KMS-11 (cell line): Measurements from ENCODE around the gene SULT1A2.

Experiments
- H2AFZ ChIP-seq: fragments of 200-600 bp; sonication (generic); 2 replicates; pipeline ENCODE4 v1.6.1; 2016; ENCODE audit warnings: antibody characterized with exemption, mixed run types, low read depth
- H3K27ac ChIP-seq: fragments of 200-600 bp; sonication (generic); 2 replicates; pipeline ENCODE4 v1.6.1; 2016; ENCODE audit warnings: mild to moderate bottlenecking, mixed run types
- H3K27me3 ChIP-seq: fragments of 200-600 bp; sonication (generic); 2 replicates; pipeline ENCODE4 v1.6.1; 2017; ENCODE audit warnings: mild to moderate bottlenecking, low read depth, mixed run types, moderate library complexity; ENCODE audit not compliant: insufficient read depth
- H3K36me3 ChIP-seq: fragments of 200-600 bp; sonication (generic); 2 replicates; pipeline ENCODE4 v1.6.1; 2017; ENCODE audit warnings: mild to moderate bottlenecking, mixed run types; ENCODE audit not compliant: insufficient read depth
- H3K4me1 ChIP-seq: fragments of 200-600 bp; sonication (generic); 2 replicates; pipeline ENCODE4 v1.6.1; 2016; ENCODE audit warnings: mild to moderate bottlenecking, low read depth, mixed run types; ENCODE audit not compliant: poor library complexity, severe bottlenecking
- H3K4me2 ChIP-seq: fragments of 200-600 bp; sonication (generic); 2 replicates; pipeline ENCODE4 v1.7.0; 2016; ENCODE audit warnings: mild to moderate bottlenecking, mixed run types
- H3K4me3 ChIP-seq: fragments of 200-600 bp; sonication (generic); IDR thresholded peaks from 2 replicates; pipeline ENCODE4 v1.6.1; 2017; ENCODE audit warnings: low read depth, low read length, mixed read lengths; ENCODE audit not compliant: insufficient read depth
- H3K79me2 ChIP-seq: fragments of 200-600 bp; sonication (generic); 2 replicates; pipeline ENCODE4 v1.6.1; 2016; ENCODE audit warnings: low read depth, mixed run types; ENCODE audit not compliant: insufficient read depth
- H3K9ac ChIP-seq: fragments of 200-600 bp; sonication (generic); 2 replicates; pipeline ENCODE4 v1.6.1; 2016; ENCODE audit warnings: mild to moderate bottlenecking, mixed run types
- H4K20me1 ChIP-seq: fragments of 200-600 bp; sonication (generic); 2 replicates; pipeline ENCODE4 v1.6.1; 2016; ENCODE audit warnings: mild to moderate bottlenecking, mixed run types; ENCODE audit not compliant: insufficient read depth
- TF ChIP-seq, protein P1 (sequence below): fragments of 200-600 bp; sonication (generic); conservative IDR thresholded peaks from 2 replicates; pipeline ENCODE4 v1.6.1; 2017; ENCODE audit warnings: low read depth, mild to moderate bottlenecking, antibody characterized with exemption, low read length, moderate library complexity, mixed read lengths

SULT1A2 gene

DNA sequence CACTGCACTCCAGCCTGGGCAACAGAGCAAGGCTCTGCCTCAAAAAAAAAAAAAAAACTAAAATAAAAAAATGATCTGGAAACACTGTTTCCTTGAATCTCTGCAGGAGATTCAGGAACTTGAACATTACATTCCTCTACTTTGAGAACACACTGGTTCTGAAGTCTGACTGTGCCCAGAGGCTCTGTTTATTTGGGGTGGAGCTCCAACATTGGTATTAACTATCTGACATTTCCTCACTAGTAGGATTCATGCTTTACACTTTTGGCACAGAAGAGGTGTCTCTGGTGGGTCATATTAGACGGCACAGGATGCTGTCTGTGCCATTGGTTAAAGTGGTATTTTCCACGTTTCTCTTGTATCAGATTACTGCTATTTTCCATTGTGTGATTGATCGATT, 10.4 kb downstream of the SULT1A2 start:
- TF ChIP-seq, protein P1, sequence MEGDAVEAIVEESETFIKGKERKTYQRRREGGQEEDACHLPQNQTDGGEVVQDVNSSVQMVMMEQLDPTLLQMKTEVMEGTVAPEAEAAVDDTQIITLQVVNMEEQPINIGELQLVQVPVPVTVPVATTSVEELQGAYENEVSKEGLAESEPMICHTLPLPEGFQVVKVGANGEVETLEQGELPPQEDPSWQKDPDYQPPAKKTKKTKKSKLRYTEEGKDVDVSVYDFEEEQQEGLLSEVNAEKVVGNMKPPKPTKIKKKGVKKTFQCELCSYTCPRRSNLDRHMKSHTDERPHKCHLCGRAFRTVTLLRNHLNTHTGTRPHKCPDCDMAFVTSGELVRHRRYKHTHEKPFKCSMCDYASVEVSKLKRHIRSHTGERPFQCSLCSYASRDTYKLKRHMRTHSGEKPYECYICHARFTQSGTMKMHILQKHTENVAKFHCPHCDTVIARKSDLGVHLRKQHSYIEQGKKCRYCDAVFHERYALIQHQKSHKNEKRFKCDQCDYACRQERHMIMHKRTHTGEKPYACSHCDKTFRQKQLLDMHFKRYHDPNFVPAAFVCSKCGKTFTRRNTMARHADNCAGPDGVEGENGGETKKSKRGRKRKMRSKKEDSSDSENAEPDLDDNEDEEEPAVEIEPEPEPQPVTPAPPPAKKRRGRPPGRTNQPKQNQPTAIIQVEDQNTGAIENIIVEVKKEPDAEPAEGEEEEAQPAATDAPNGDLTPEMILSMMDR, result no peak
- H3K27ac ChIP-seq, result no peak overlapping the region
- H3K4me1 ChIP-seq, result no peaks in the 10 kb centered on the region
- no peak overlapping the region for H3K4me2 ChIP-seq
- no peaks in the 10 kb centered on the region for H3K27me3 ChIP-seq
- no peaks in the 10 kb centered on the region for H3K79me2 ChIP-seq
- no peak overlapping the region for H2AFZ ChIP-seq
- H3K9ac ChIP-seq, result no peak overlapping the region
- H4K20me1 ChIP-seq, result no peaks in the 10 kb centered on the region
- no peak overlapping the region for H3K4me3 ChIP-seq
- no peaks in the 10 kb centered on the region for H3K36me3 ChIP-seq

DNA sequence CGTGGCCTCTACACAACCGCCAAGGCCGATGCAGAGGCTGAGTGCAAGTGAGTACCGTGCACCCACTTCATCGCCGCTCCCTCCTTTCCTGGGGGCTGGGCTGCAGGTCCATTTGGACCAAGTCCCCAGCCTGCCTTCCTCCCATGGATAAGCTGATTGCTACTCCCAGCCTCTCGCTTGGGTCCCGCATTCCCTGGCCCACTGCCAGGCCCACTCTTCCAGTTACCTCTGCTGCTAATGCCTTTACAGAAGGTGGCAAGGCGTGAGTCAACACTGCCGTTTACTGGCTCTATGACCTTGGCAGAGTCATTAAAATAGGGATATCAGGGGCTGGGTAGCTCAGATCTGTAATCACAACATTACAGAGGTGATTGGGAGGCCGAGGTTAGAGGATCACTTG, 11.2 kb downstream of the SULT1A2 start:
- no peaks in the 10 kb centered on the region for H4K20me1 ChIP-seq
- TF ChIP-seq, protein P1, result no peak
- H3K27ac ChIP-seq, result no peak overlapping the region
- no peak overlapping the region for H2AFZ ChIP-seq
- H3K27me3 ChIP-seq, result no peaks in the 10 kb centered on the region
- H3K4me1 ChIP-seq, result no peaks in the 10 kb centered on the region
- H3K4me3 ChIP-seq, result no peak overlapping the region
- H3K79me2 ChIP-seq, result no peaks in the 10 kb centered on the region
- no peaks in the 10 kb centered on the region for H3K36me3 ChIP-seq
- H3K9ac ChIP-seq, result no peak overlapping the region
- H3K4me2 ChIP-seq, result no peak overlapping the region

DNA sequence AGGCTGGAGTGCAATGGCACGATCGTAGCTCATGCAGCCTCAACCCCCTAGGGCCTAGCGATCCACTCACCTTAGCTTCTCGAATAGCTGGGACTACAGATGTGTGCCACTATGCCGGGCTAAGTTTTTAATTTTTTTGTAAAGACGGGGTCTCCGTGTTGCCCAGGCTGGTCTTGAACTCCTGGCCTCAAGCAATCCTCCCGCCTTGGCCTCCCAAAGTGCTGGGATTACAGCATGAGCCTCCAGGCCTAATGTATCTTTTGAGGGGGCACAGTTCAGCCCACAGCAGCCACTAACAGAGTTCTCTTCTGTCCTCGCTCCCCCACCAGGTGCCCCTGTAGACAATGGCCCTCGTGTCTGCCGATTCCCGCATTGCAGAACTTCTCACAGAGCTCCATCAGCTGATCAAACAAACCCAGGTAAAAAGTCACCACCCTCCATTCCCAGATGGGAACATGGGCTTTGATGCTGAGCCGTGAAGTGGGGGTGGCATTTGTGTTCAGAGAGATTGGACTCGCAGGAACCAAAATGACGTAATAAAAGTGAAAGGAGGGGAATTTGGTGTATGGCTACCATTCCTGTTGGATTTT, 16.0 kb downstream of the SULT1A2 start:
- Histone ChIP-seq H2AFZ (no peak overlapping the region), H3K36me3 (no peaks in the 10 kb centered on the region), H3K9ac (no peak overlapping the region), H3K79me2 (no peaks in the 10 kb centered on the region), H3K4me2 (no peak overlapping the region), H3K27ac (no peak overlapping the region), H3K4me3 (no peak overlapping the region), H3K27me3 (no peaks in the 10 kb centered on the region), H4K20me1 (no peaks in the 10 kb centered on the region), H3K4me1 (no peaks in the 10 kb centered on the region)
- TF ChIP-seq, protein P1, result no peak

DNA sequence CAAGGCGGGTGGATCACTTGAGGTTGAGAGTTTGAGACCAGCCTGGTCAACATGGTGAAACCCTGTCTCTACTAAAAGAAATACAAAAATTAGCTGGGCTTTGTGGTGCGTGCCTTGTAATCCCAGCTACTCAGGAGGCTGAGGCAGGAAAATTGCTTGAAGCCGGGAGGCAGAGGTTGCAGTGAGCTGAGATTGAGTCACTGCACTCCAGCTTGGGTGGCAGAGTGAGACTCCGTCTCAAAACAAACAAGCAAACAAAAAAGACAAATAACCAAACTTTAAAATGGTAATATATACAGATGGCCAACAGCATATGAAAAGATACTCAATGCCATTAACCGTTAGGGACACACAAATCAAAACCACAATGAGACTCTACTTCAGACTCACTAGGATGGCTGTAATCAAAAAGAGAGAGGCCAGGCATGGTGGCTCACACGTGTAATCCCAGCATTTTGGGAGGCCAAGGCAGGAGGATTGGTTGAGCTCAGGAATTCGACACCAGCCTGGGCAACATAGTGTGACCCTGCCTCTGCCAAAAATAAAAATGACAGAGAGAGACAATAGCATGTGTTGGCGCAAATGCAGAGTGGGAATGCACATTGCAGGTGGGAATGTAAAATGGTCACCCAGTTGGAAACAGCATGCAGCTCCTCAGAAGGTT, 21.3 kb downstream of the SULT1A2 start:
- H3K9ac ChIP-seq, result no peak overlapping the region
- no peaks in the 10 kb centered on the region for H4K20me1 ChIP-seq
- H3K27ac ChIP-seq, result no peak overlapping the region
- H3K27me3 ChIP-seq, result no peaks in the 10 kb centered on the region
- TF ChIP-seq, protein P1, result no peak
- H3K4me3 ChIP-seq, result no peak overlapping the region
- H2AFZ ChIP-seq, result no peak overlapping the region
- no peaks in the 10 kb centered on the region for H3K79me2 ChIP-seq
- H3K4me1 ChIP-seq, result no peaks in the 10 kb centered on the region
- H3K4me2 ChIP-seq, result no peak overlapping the region
- H3K36me3 ChIP-seq, result no peaks in the 10 kb centered on the region
